ENCODE data around the gene UPP1.

UPP1 gene

GRCh38 chr7:48091506-48092433 is 2.7 kb downstream of the UPP1 start:
- no peak for DNase-seq (ENCODE audit: low read depth)
- no peak for TF ChIP-seq CTCF (IDR thresholded peaks at IDR 0.05; ENCODE audit: control insufficient read depth, insufficient read depth, low read depth, low read length, missing control alignments)
- H3K4me3 ChIP-seq (ENCODE audit: control insufficient read depth, low read depth, low read length) = no peak overlapping the region

GRCh38 chr7:48094861-48095293 is 5.8 kb downstream of the UPP1 start:
- no peak for TF ChIP-seq CTCF (IDR thresholded peaks at IDR 0.05; ENCODE audit: control insufficient read depth, insufficient read depth, low read depth, low read length, missing control alignments)
- DNase-seq (ENCODE audit: low read depth) = no peak

GRCh38 chr7:48096273-48096672 is 7.2 kb downstream of the UPP1 start:
- no peak for TF ChIP-seq CTCF (IDR thresholded peaks at IDR 0.05; ENCODE audit: control insufficient read depth, insufficient read depth, low read depth, low read length, missing control alignments)
- H3K4me3 ChIP-seq (ENCODE audit: control insufficient read depth, low read depth, low read length) = no peak overlapping the region

More at GRCh38 chr7:48094861-48095293, 5.8 kb downstream of the UPP1 start:
- no peak overlapping the region for H3K4me3 ChIP-seq (ENCODE audit: control insufficient read depth, low read depth, low read length)

GRCh38 chr7:48097521-48098231 is 8.6 kb downstream of the UPP1 start:
- H3K4me3 ChIP-seq (ENCODE audit: control insufficient read depth, low read depth, low read length) = no peak overlapping the region
- no peak for TF ChIP-seq CTCF (IDR thresholded peaks at IDR 0.05; ENCODE audit: control insufficient read depth, insufficient read depth, low read depth, low read length, missing control alignments)
- no peak for DNase-seq (ENCODE audit: low read depth)

More at GRCh38 chr7:48096273-48096672, 7.2 kb downstream of the UPP1 start:
- DNase-seq (ENCODE audit: low read depth) = no peak

- no peak overlapping the region for H3K4me3 ChIP-seq (ENCODE audit: control insufficient read depth, low read depth, low read length)
- TF ChIP-seq CTCF (IDR thresholded peaks at IDR 0.05; ENCODE audit: control insufficient read depth, insufficient read depth, low read depth, low read length, missing control alignments) = no peak
- no peak for DNase-seq (ENCODE audit: low read depth)
Measured at GRCh38 chr7:48098846-48099245, 9.8 kb downstream of the UPP1 start.

- DNase-seq (ENCODE audit: low read depth) = no peak
- TF ChIP-seq CTCF (IDR thresholded peaks at IDR 0.05; ENCODE audit: control insufficient read depth, insufficient read depth, low read depth, low read length, missing control alignments) = no peak
- no peak overlapping the region for H3K4me3 ChIP-seq (ENCODE audit: control insufficient read depth, low read depth, low read length)
Measured at GRCh38 chr7:48099781-48100180, 10.7 kb downstream of the UPP1 start.
